WTC11 (cell line): ENCODE results near the gene CCDC138. TPM values are rescaled to one million over a fixed set of nuclear protein-coding genes. Genes with fewer than 3 reads are reported as not detected.

Experiments
- ATAC-seq: fragments of 200-7000 bp; cut with Tn5 transposase; 2 replicates; pipeline ENCODE4 v1.10.0; 2021; ENCODE audit warnings: mild to moderate bottlenecking, moderate library complexity
- CTCF ChIA-PET: fragments of 300-600 bp; sonication (Branson Sonifier 250); formaldehyde crosslinking; loops from one replicate; lab custom pipeline; 2021; ENCODE audit warnings: antibody characterized with exemption; lab: Charles Lee
- POLR2A ChIA-PET: fragments of 350-600 bp; sonication (Branson Sonifier 250); formaldehyde crosslinking; loops from one replicate; lab custom pipeline; 2021; ENCODE audit warnings: antibody characterized with exemption; lab: Charles Lee
- DNase-seq: peaks from one replicate; pipeline ENCODE4 v3.0.0; 2021; ENCODE audit warnings: low spot score
- H3K27ac Mint-ChIP-seq: 2 replicates; pipeline ENCODE4 v1.8.0; 2021; ENCODE audit warnings: mixed read lengths
- H3K27me3 Mint-ChIP-seq: 2 replicates; pipeline ENCODE4 v1.8.0; 2021; ENCODE audit warnings: low read depth, mild to moderate bottlenecking, moderate library complexity, mixed read lengths
- H3K36me3 Mint-ChIP-seq: 2 replicates; pipeline ENCODE4 v1.8.0; 2021; ENCODE audit warnings: mixed read lengths
- H3K4me1 Mint-ChIP-seq: 2 replicates; pipeline ENCODE4 v1.8.0; 2022; ENCODE audit warnings: mixed read lengths
- H3K4me3 Mint-ChIP-seq: 2 replicates; pipeline ENCODE4 v1.8.0; 2021; ENCODE audit warnings: mild to moderate bottlenecking, moderate library complexity, mixed read lengths
- H3K9me3 Mint-ChIP-seq: 2 replicates; pipeline ENCODE4 v1.8.0; 2021; ENCODE audit warnings: mixed read lengths
- ATF2 ChIP-seq: sonication (generic); formaldehyde crosslinking; IDR thresholded peaks from 2 replicates; pipeline ENCODE4 v1.8.1; 2022; ENCODE audit warnings: low read depth, missing genetic modification reagents, borderline replicate concordance
- CBFB ChIP-seq: sonication (generic); formaldehyde crosslinking; IDR thresholded peaks from 2 replicates; pipeline ENCODE4 v1.8.1; 2022; ENCODE audit warnings: mild to moderate bottlenecking, low read depth, missing genetic modification reagents
- CREM ChIP-seq: sonication (generic); formaldehyde crosslinking; IDR thresholded peaks from 2 replicates; pipeline ENCODE4 v1.8.1; 2022; ENCODE audit warnings: mild to moderate bottlenecking, missing genetic modification reagents, moderate library complexity
- E2F4 ChIP-seq: sonication (generic); formaldehyde crosslinking; IDR thresholded peaks from 2 replicates; pipeline ENCODE4 v1.8.1; 2022; ENCODE audit warnings: low read depth, mild to moderate bottlenecking, moderate library complexity, missing genetic modification reagents, borderline replicate concordance
- ERG ChIP-seq: fragments of 250-450 bp; sonication (Bioruptor Pico); IDR thresholded peaks from 2 replicates; pipeline ENCODE4 v1.8.0; 2021; ENCODE audit warnings: mild to moderate bottlenecking
- ESRRA ChIP-seq: sonication (generic); formaldehyde crosslinking; IDR thresholded peaks from 2 replicates; pipeline ENCODE4 v1.8.1; 2022; ENCODE audit warnings: mild to moderate bottlenecking, missing genetic modification reagents, borderline replicate concordance
- GABPB1 ChIP-seq: sonication (generic); formaldehyde crosslinking; IDR thresholded peaks from 2 replicates; pipeline ENCODE4 v1.8.1; 2023; ENCODE audit warnings: mild to moderate bottlenecking, missing genetic modification reagents
- HMGA2 ChIP-seq: fragments of 250-450 bp; sonication (Bioruptor Pico); IDR thresholded peaks from 2 replicates; pipeline ENCODE4 v1.4.0; 2021; ENCODE audit warnings: mild to moderate bottlenecking, moderate library complexity
- JUN ChIP-seq: sonication (generic); formaldehyde crosslinking; IDR thresholded peaks from 2 replicates; pipeline ENCODE4 v1.8.0; 2023; ENCODE audit warnings: mild to moderate bottlenecking, missing genetic modification reagents
- MXD4 ChIP-seq: fragments of 250-450 bp; sonication (Bioruptor Pico); IDR thresholded peaks from 2 replicates; pipeline ENCODE4 v1.8.0; 2021; ENCODE audit warnings: mild to moderate bottlenecking, moderate library complexity, borderline replicate concordance
- NR2C2 ChIP-seq: sonication (generic); formaldehyde crosslinking; IDR thresholded peaks from 2 replicates; pipeline ENCODE4 v1.8.0; 2022; ENCODE audit warnings: mild to moderate bottlenecking, missing genetic modification reagents
- SMAD3 ChIP-seq: sonication (generic); formaldehyde crosslinking; IDR thresholded peaks from 2 replicates; pipeline ENCODE4 v1.8.0; 2022; ENCODE audit warnings: missing genetic modification reagents, mild to moderate bottlenecking, borderline replicate concordance
- TCF7 ChIP-seq: sonication (generic); formaldehyde crosslinking; IDR thresholded peaks from 2 replicates; pipeline ENCODE4 v1.8.0; 2022; ENCODE audit warnings: mild to moderate bottlenecking, low read depth, missing genetic modification reagents, moderate library complexity
- ZBTB21 ChIP-seq: sonication (generic); formaldehyde crosslinking; IDR thresholded peaks from 2 replicates; pipeline ENCODE4 v1.8.1; 2023; ENCODE audit warnings: mild to moderate bottlenecking, missing genetic modification reagents, borderline replicate concordance
- ZNF121 ChIP-seq: sonication (generic); formaldehyde crosslinking; IDR thresholded peaks from 2 replicates; pipeline ENCODE4 v1.8.0; 2023; ENCODE audit warnings: missing genetic modification reagents
- ZNF138 ChIP-seq: sonication (generic); formaldehyde crosslinking; conservative IDR thresholded peaks from 2 replicates; pipeline ENCODE4 v1.8.1; 2022; ENCODE audit warnings: mild to moderate bottlenecking, moderate library complexity, missing genetic modification reagents
- ZNF219 ChIP-seq: sonication (generic); formaldehyde crosslinking; IDR thresholded peaks from 2 replicates; pipeline ENCODE4 v1.8.0; 2023; ENCODE audit warnings: missing genetic modification reagents, mild to moderate bottlenecking, borderline replicate concordance
- ZNF263 ChIP-seq: sonication (generic); formaldehyde crosslinking; IDR thresholded peaks from 2 replicates; pipeline ENCODE4 v1.8.1; 2022; ENCODE audit warnings: low read depth, mild to moderate bottlenecking, moderate library complexity, missing genetic modification reagents
- ZNF281 ChIP-seq: sonication (generic); formaldehyde crosslinking; IDR thresholded peaks from 2 replicates; pipeline ENCODE4 v1.8.0; 2023; ENCODE audit warnings: mild to moderate bottlenecking, missing genetic modification reagents
- ZNF396 ChIP-seq: fragments of 250-450 bp; sonication (Bioruptor Pico); IDR thresholded peaks from 2 replicates; pipeline ENCODE4 v1.8.0; 2021; ENCODE audit warnings: mild to moderate bottlenecking, moderate library complexity, borderline replicate concordance
- ZNF416 ChIP-seq: fragments of 250-450 bp; sonication (Bioruptor Pico); IDR thresholded peaks from 2 replicates; pipeline ENCODE4 v1.9.0; 2021; ENCODE audit warnings: mild to moderate bottlenecking, inconsistent platforms
- total RNA-seq: library from RNA; stranded (reverse); gene quantifications from 3 replicates; pipeline ENCODE4 v1.2.3, GENCODE V29; 2021

Gene CCDC138
- total RNA-seq, 1 experiment from 2014 or later, result 23.5 TPM

DNA sequence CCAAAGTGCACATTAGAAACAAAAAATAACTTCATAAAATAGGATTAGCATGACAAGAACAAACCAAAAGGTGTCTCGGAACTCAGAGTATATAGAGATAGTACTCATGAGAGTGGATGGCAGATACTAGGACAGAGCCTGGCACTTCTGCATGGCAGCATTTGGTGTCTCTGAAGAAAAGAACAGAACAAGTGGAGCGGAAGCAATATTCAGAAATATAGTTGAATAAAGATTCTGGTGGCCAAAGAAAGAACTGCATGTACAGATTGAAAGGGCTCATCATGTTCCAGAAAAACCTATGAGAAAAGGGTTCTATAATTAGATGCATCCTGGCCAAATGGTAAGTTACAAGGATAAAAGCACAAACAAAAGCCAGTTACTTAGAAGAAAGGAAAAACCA, 90.9 kb downstream of the CCDC138 start:
- no peak for TF ChIP-seq ERG (CRISPR knock-in tag)
- TF ChIP-seq MXD4 (CRISPR knock-in tag), result no peak
- no peak for TF ChIP-seq CREM (CRISPR knock-in tag)
- TF ChIP-seq E2F4, result no peak
- no peak for TF ChIP-seq ZNF263
- no peak for TF ChIP-seq ZNF121
- no peak for TF ChIP-seq ZNF416 (CRISPR knock-in tag)
- TF ChIP-seq HMGA2 (CRISPR knock-in tag), result no peak
- no peak for TF ChIP-seq JUN
- no peak for TF ChIP-seq ESRRA (CRISPR knock-in tag)
- no peak for TF ChIP-seq ZNF396 (CRISPR knock-in tag)
- POLR2A ChIA-PET, result no interaction called here
- Mint-ChIP-seq H3K27me3 (no peaks in the 10 kb centered on the region), H3K27ac (no peak overlapping the region), H3K4me3 (no peak overlapping the region), H3K36me3 (peaks cover 51% of the 10 kb centered on the region), H3K4me1 (no peaks in the 10 kb centered on the region), H3K9me3 (peaks cover 40% of the 10 kb centered on the region)
- no peak for DNase-seq
- CTCF ChIA-PET, result no interaction called here
- no peak for ATAC-seq

GRCh38 chr2:108878276-108878675, 91.7 kb downstream of the CCDC138 start:
- H3K4me1 Mint-ChIP-seq, result no peaks in the 10 kb centered on the region
- H3K27me3 Mint-ChIP-seq, result no peaks in the 10 kb centered on the region
- DNase-seq (no peak), ATAC-seq (no peak)
- peaks cover 47% of the 10 kb centered on the region for H3K9me3 Mint-ChIP-seq
- H3K27ac Mint-ChIP-seq, result no peak overlapping the region
- peaks cover 57% of the 10 kb centered on the region for H3K36me3 Mint-ChIP-seq
- ChIA-PET CTCF (no interaction called here), POLR2A (no interaction called here)
- no peak for TF ChIP-seq NR2C2
- H3K4me3 Mint-ChIP-seq, result no peak overlapping the region

DNA sequence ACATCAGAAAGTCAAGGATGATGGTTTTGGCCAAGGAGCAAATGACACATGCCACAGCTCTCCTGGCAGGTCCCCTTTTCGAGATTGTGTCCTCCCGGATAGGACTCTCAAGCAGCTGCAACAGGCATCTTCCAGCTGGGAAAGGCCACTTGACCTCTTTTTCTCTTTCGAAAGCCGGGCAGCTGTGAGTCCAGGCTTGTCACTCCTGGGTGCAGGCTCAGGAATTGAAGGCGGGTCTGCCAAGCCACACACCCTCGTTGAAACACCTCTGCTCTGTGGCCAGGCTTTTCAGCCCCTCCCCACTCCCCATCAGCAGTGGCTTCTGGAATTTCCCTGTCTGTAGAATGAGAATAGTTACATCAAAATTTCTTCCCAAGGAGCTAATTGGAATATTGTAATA, 98.0 kb downstream of the CCDC138 start:
- DNase-seq (no peak), ATAC-seq (peak; percentile 93)
- POLR2A ChIA-PET, result no interaction called here
- H3K4me1 Mint-ChIP-seq, result peaks cover 5% of the 10 kb centered on the region
- H3K4me3 Mint-ChIP-seq, result no peak overlapping the region
- TF ChIP-seq ZBTB21 (no peak), ZNF219 (CRISPR knock-in tag) (no peak), ZNF138 (CRISPR knock-in tag) (no peak), SMAD3 (CRISPR knock-in tag) (no peak)
- peaks cover 58% of the 10 kb centered on the region for H3K9me3 Mint-ChIP-seq
- CTCF ChIA-PET, result interaction anchor here (1.4 kb wide), 1 partner anchor 105 kb away, joined by 3 read pairs; the partner anchor contains the start of gene EDAR
- no peak overlapping the region for H3K27ac Mint-ChIP-seq
- no peaks in the 10 kb centered on the region for H3K27me3 Mint-ChIP-seq
- H3K36me3 Mint-ChIP-seq, result peaks cover 37% of the 10 kb centered on the region

DNA sequence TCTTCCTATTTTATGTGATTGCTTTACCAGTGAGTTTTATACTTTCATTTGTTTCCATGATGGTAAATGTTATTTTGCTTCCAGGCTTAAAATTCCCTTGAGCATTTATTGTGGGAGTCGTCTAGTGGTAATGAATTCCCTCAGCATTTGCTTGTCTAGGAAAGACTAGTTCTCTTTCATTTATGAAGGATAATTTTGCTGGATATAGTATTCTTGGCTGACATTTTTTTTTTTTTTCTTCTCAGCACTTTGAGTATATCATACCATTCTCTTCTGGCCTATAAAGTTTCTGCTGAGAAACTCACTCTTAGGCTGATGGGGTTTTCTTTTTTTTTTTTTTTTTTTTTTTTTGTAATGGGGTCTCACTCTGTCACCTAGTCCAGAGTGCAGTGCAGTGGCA, 103.3 kb downstream of the CCDC138 start:
- H3K27ac Mint-ChIP-seq, result no peak overlapping the region
- H3K9me3 Mint-ChIP-seq, result peaks cover 25% of the 10 kb centered on the region
- peaks cover 4% of the 10 kb centered on the region for H3K4me1 Mint-ChIP-seq
- no peak for ATAC-seq
- no peak for DNase-seq
- ChIA-PET CTCF (no interaction called here), POLR2A (no interaction called here)
- peaks cover 5% of the 10 kb centered on the region for H3K36me3 Mint-ChIP-seq
- H3K4me3 Mint-ChIP-seq, result no peak overlapping the region
- no peaks in the 10 kb centered on the region for H3K27me3 Mint-ChIP-seq
- TF ChIP-seq CBFB, result no peak
- no peak for TF ChIP-seq ERG (CRISPR knock-in tag)
- no peak for TF ChIP-seq ATF2 (CRISPR knock-in tag)
- no peak for TF ChIP-seq GABPB1 (CRISPR knock-in tag)
- TF ChIP-seq NR2C2, result no peak
- no peak for TF ChIP-seq TCF7 (CRISPR knock-in tag)
- no peak for TF ChIP-seq ZNF281 (CRISPR knock-in tag)
